ENCODE data around the gene ACTR8. TPM values are rescaled to one million over a fixed set of nuclear protein-coding genes. Genes with fewer than 3 reads are reported as not detected.

Gene ACTR8
- total and polyA plus RNA-seq, 11 donors = 12.0 to 48.2 (median 28.2) TPM

- TF ChIP-seq POLR2A (IDR thresholded peaks at IDR 0.05) (no peak), CTCF (IDR thresholded peaks at IDR 0.05) (no peak)
- Histone ChIP-seq H3K4me3 (no peak overlapping the region), H3K36me3 (no peaks in the 10 kb centered on the region), H3K27ac (no peak overlapping the region), H3K4me1 (peaks cover 0 to 18% (median 5%) of the 10 kb centered on the region in 12 donors), H3K27me3 (peaks cover 0 to 27% (median 10%) of the 10 kb centered on the region in 9 donors), H3K9me3 (no peaks in the 10 kb centered on the region)
- WGBS, 4 donors = 92 to 96% (median 93%) methylated on average over 9 of the region's 9 CpGs
- no peak for DNase-seq
- intact Hi-C loops (cut with DNase I) = no loop called here
- ATAC-seq = no peak
These were observed 37.5 kb downstream of the ACTR8 start for GRCh38 chr3:53844262-53845102.

- ATAC-seq = no peak
- Histone ChIP-seq H3K36me3 (no peaks in the 10 kb centered on the region), H3K27ac (peak overlapping the region in 1 of 12 donors; percentile 16), H3K9me3 (no peaks in the 10 kb centered on the region), H3K27me3 (peaks cover 0 to 27% (median 10%) of the 10 kb centered on the region in 9 donors), H3K4me1 (peaks cover 0 to 18% (median 5%) of the 10 kb centered on the region in 12 donors), H3K4me3 (no peak overlapping the region)
- WGBS, 4 donors = 78 to 82% (median 80%) methylated on average over 10 of the region's 10 CpGs
- no peak for DNase-seq
- intact Hi-C loops (cut with DNase I) = no loop called here
- TF ChIP-seq CTCF (IDR thresholded peaks at IDR 0.05) = no peak
These were observed 38.5 kb downstream of the ACTR8 start for GRCh38 chr3:53843195-53844177.

- no peak overlapping the region for H3K4me3 ChIP-seq
- peaks cover 0 to 18% (median 5%) of the 10 kb centered on the region in 12 donors for H3K4me1 ChIP-seq
- no peak overlapping the region for H3K27ac ChIP-seq
- peak in 3 of 4 donors; percentile 23 to 61 (median 38) for ATAC-seq
- TF ChIP-seq POLR2A (IDR thresholded peaks at IDR 0.05) (no peak), CTCF (IDR thresholded peaks at IDR 0.05) (no peak)
- DNase-seq = peak in 3 of 5 donors; percentile 39 to 58 (median 54)
- intact Hi-C loops (cut with DNase I) = no loop called here
- no peaks in the 10 kb centered on the region for H3K9me3 ChIP-seq
- H3K36me3 ChIP-seq = no peaks in the 10 kb centered on the region
- WGBS, 4 donors = 40 to 50% (median 46%) methylated on average over 11 to 12 of the region's 12 CpGs
- peaks cover 0 to 27% (median 10%) of the 10 kb centered on the region in 9 donors for H3K27me3 ChIP-seq
These were observed 39.3 kb downstream of the ACTR8 start for GRCh38 chr3:53842436-53843194.

Measured in heart left ventricle (tissue), 16 donors.